ENCODE results near the gene HSPB6.

Gene HSPB6

GRCh38 chr19:35760711-35761349 lies 4.0 kb upstream of the HSPB6 start:
- H3K4me2 ChIP-seq = no peak overlapping the region
- no peak overlapping the region for H3K27ac ChIP-seq
- H3K79me2 ChIP-seq (ENCODE audit: insufficient read depth, low read depth) = peaks cover 12% of the 10 kb centered on the region; the same call in 1 of the 2 replicates
- H3K9ac ChIP-seq = no peak overlapping the region
- TF ChIP-seq CTCF (conservative IDR thresholded peaks at IDR 0.05; ENCODE audit: low read depth, low read length) = no peak
- H4K20me1 ChIP-seq (ENCODE audit: insufficient read depth) = no peaks in the 10 kb centered on the region
- no peak overlapping the region for H3K4me3 ChIP-seq (IDR thresholded peaks at IDR 0.05; ENCODE audit: insufficient read depth, low read depth, low read length)
- no peaks in the 10 kb centered on the region for H3K27me3 ChIP-seq (ENCODE audit: insufficient read depth, low read depth)
- peaks cover 16% of the 10 kb centered on the region for H3K4me1 ChIP-seq (ENCODE audit: low read depth, poor library complexity, severe bottlenecking)
- no peak overlapping the region for H2AFZ ChIP-seq (ENCODE audit: low read depth)
- no peaks in the 10 kb centered on the region for H3K36me3 ChIP-seq (ENCODE audit: insufficient read depth)

GRCh38 chr19:35759697-35760096 lies 2.9 kb upstream of the HSPB6 start:
- no peak overlapping the region for H3K4me2 ChIP-seq

GRCh38 chr19:35757749-35758608 lies 1.1 kb upstream of the HSPB6 start, which contains the start of gene PROSER3:
Gene PROSER3, plus strand, starts transcription at chr19:35758176. Its CDS starts 40 bp downstream, at chr19:35758216.
- no peaks in the 10 kb centered on the region for H3K36me3 ChIP-seq (ENCODE audit: insufficient read depth)
- H3K27me3 ChIP-seq (ENCODE audit: insufficient read depth, low read depth) = no peaks in the 10 kb centered on the region
- peaks cover 12% of the 10 kb centered on the region; the same call in 1 of the 2 replicates for H3K79me2 ChIP-seq (ENCODE audit: insufficient read depth, low read depth)
- no peaks in the 10 kb centered on the region for H4K20me1 ChIP-seq (ENCODE audit: insufficient read depth)
- peak within 1 kb of the TSS; percentile 84 for H3K4me2 ChIP-seq
- TF ChIP-seq CTCF (conservative IDR thresholded peaks at IDR 0.05; ENCODE audit: low read depth, low read length) = no peak
- H3K9ac ChIP-seq = peak within 1 kb of the TSS; percentile 77
- H2AFZ ChIP-seq (ENCODE audit: low read depth) = peak within 1 kb of the TSS; percentile 94
- peak within 1 kb of the TSS; percentile 79 for H3K27ac ChIP-seq
- peaks cover 16% of the 10 kb centered on the region for H3K4me1 ChIP-seq (ENCODE audit: low read depth, poor library complexity, severe bottlenecking)
- H3K4me3 ChIP-seq (IDR thresholded peaks at IDR 0.05; ENCODE audit: insufficient read depth, low read depth, low read length) = no peak within 1 kb of the TSS

More at GRCh38 chr19:35759697-35760096, 2.9 kb upstream of the HSPB6 start:
- Histone ChIP-seq H2AFZ (ENCODE audit: low read depth) (no peak overlapping the region), H3K79me2 (ENCODE audit: insufficient read depth, low read depth) (peaks cover 12% of the 10 kb centered on the region; the same call in 1 of the 2 replicates), H4K20me1 (ENCODE audit: insufficient read depth) (no peaks in the 10 kb centered on the region), H3K4me3 (IDR thresholded peaks at IDR 0.05; ENCODE audit: insufficient read depth, low read depth, low read length) (no peak overlapping the region), H3K4me1 (ENCODE audit: low read depth, poor library complexity, severe bottlenecking) (peaks cover 16% of the 10 kb centered on the region), H3K27ac (no peak overlapping the region), H3K9ac (no peak overlapping the region), H3K27me3 (ENCODE audit: insufficient read depth, low read depth) (no peaks in the 10 kb centered on the region), H3K36me3 (ENCODE audit: insufficient read depth) (no peaks in the 10 kb centered on the region)
- no peak for TF ChIP-seq CTCF (conservative IDR thresholded peaks at IDR 0.05; ENCODE audit: low read depth, low read length)

GRCh38 chr19:35757231-35757748 lies 461 bp upstream of the HSPB6 start:
- peak overlapping the region; percentile 50 for H3K9ac ChIP-seq
- H3K36me3 ChIP-seq (ENCODE audit: insufficient read depth) = no peaks in the 10 kb centered on the region
- no peaks in the 10 kb centered on the region for H4K20me1 ChIP-seq (ENCODE audit: insufficient read depth)
- H3K27ac ChIP-seq = peak overlapping the region; percentile 75
- peak overlapping the region; percentile 94 for H2AFZ ChIP-seq (ENCODE audit: low read depth)
- H3K4me1 ChIP-seq (ENCODE audit: low read depth, poor library complexity, severe bottlenecking) = peaks cover 16% of the 10 kb centered on the region
- no peak for TF ChIP-seq CTCF (conservative IDR thresholded peaks at IDR 0.05; ENCODE audit: low read depth, low read length)
- peak overlapping the region; percentile 84 for H3K4me2 ChIP-seq
- H3K27me3 ChIP-seq (ENCODE audit: insufficient read depth, low read depth) = no peaks in the 10 kb centered on the region
- H3K4me3 ChIP-seq (IDR thresholded peaks at IDR 0.05; ENCODE audit: insufficient read depth, low read depth, low read length) = no peak overlapping the region
- peaks cover 12% of the 10 kb centered on the region; the same call in 1 of the 2 replicates for H3K79me2 ChIP-seq (ENCODE audit: insufficient read depth, low read depth)

Measured in KMS-11 (cell line).